ENCODE data around the gene CNOT4. TPM values are rescaled to one million over a fixed set of nuclear protein-coding genes. Genes with fewer than 3 reads are reported as not detected.

Gene CNOT4
- total RNA-seq, 1 experiment from 2014 or later, result 22.0 TPM

DNA sequence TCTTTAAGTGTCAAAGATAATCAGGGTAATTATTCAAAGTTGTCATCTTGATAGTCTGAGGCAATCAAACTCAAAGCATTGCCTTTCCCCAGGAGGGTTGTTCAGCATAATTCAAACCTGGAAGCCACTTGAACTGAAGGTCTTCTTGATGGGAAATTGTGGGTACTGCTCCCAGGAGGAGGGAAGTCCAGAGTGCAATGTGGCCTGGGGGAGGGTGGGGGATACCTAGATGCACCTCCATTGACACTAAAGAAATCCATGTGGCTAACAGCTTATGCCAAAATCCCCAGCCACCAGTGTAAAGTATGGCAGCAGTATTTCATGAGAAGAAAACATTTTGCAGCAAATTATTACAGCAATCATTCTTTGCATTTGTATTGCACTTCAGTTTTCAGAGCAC, 161.4 kb downstream of the CNOT4 start:
- ChIA-PET POLR2A (no interaction called here), CTCF (no interaction called here)
- H3K27me3 ChIP-seq (replicated peaks; ENCODE audit: control insufficient read depth, insufficient read depth, low read length), result no peaks in the 10 kb centered on the region
- Mint-ChIP-seq H3K27ac (ENCODE audit: unreplicated experiment) (no peak overlapping the region), H3K27me3 (ENCODE audit: insufficient read depth, unreplicated experiment) (peaks cover 8% of the 10 kb centered on the region), H3K4me3 (ENCODE audit: unreplicated experiment) (no peak overlapping the region), H3K4me1 (ENCODE audit: low read depth, unreplicated experiment) (no peaks in the 10 kb centered on the region), H3K36me3 (ENCODE audit: insufficient read depth, unreplicated experiment) (no peaks in the 10 kb centered on the region), H3K9me3 (ENCODE audit: unreplicated experiment) (no peaks in the 10 kb centered on the region)
- BruUV-seq (replicated peaks), result no TSS peak
- intact Hi-C loops (cut with micrococcal nuclease; ENCODE audit: unreplicated experiment), result no loop called here
- TF ChIP-seq, protein P1, sequence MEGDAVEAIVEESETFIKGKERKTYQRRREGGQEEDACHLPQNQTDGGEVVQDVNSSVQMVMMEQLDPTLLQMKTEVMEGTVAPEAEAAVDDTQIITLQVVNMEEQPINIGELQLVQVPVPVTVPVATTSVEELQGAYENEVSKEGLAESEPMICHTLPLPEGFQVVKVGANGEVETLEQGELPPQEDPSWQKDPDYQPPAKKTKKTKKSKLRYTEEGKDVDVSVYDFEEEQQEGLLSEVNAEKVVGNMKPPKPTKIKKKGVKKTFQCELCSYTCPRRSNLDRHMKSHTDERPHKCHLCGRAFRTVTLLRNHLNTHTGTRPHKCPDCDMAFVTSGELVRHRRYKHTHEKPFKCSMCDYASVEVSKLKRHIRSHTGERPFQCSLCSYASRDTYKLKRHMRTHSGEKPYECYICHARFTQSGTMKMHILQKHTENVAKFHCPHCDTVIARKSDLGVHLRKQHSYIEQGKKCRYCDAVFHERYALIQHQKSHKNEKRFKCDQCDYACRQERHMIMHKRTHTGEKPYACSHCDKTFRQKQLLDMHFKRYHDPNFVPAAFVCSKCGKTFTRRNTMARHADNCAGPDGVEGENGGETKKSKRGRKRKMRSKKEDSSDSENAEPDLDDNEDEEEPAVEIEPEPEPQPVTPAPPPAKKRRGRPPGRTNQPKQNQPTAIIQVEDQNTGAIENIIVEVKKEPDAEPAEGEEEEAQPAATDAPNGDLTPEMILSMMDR (IDR thresholded peaks at IDR 0.05; ENCODE audit: insufficient read depth in 1 of 2, low read depth in 1 of 2, low read length in 1 of 2, severe bottlenecking in 1 of 2, unreplicated experiment in 1 of 2), result no peak
- no peaks in the 10 kb centered on the region for H3K9me3 ChIP-seq
- H3K4me1 ChIP-seq, result no peaks in the 10 kb centered on the region
- DNase-seq, result no peak
- no peak overlapping the region for H3K4me3 ChIP-seq (ENCODE audit: low read depth, low read length)
- no peaks in the 10 kb centered on the region for H3K36me3 ChIP-seq (ENCODE audit: control insufficient read depth, insufficient read depth, low read length)

DNA sequence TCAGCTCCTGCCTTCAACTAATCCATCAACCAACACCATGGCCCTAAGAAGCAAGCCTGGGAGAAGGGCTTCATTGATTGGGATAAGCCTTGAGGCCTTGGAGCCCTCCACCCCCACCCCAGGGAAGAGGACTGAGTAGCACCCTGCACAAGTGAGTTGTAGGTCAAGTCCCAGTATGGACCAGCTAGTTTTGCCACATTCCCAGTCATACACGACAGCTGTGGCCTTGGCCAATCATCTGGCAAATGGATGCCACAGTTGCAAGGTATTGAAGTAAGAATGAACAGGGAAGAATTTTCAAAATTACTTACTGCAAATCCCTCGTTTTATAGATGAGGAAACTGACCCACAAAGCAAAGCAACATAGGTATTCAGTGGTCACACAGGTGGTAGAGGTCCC, 166.5 kb downstream of the CNOT4 start:
- POLR2A ChIA-PET, result no interaction called here
- intact Hi-C loops (cut with micrococcal nuclease; ENCODE audit: unreplicated experiment), result no loop called here
- no peaks in the 10 kb centered on the region for H3K36me3 ChIP-seq (ENCODE audit: control insufficient read depth, insufficient read depth, low read length)
- CTCF ChIA-PET, result interaction anchor here (1.0 kb wide), 1 partner anchor 69 kb away, joined by 5 read pairs; no protein-coding TSS in a partner anchor
- H3K27me3 ChIP-seq (replicated peaks; ENCODE audit: control insufficient read depth, insufficient read depth, low read length), result no peaks in the 10 kb centered on the region
- Mint-ChIP-seq H3K27me3 (ENCODE audit: insufficient read depth, unreplicated experiment) (peaks cover 4% of the 10 kb centered on the region), H3K4me1 (ENCODE audit: low read depth, unreplicated experiment) (peaks cover 8% of the 10 kb centered on the region), H3K9me3 (ENCODE audit: unreplicated experiment) (no peaks in the 10 kb centered on the region), H3K4me3 (ENCODE audit: unreplicated experiment) (no peak overlapping the region), H3K36me3 (ENCODE audit: insufficient read depth, unreplicated experiment) (no peaks in the 10 kb centered on the region), H3K27ac (ENCODE audit: unreplicated experiment) (no peak overlapping the region)
- BruUV-seq (replicated peaks), result no TSS peak
- TF ChIP-seq, protein P1 (IDR thresholded peaks at IDR 0.05; ENCODE audit: insufficient read depth in 1 of 2, low read depth in 1 of 2, low read length in 1 of 2, severe bottlenecking in 1 of 2, unreplicated experiment in 1 of 2), result no peak
- no peak overlapping the region for H3K4me3 ChIP-seq (ENCODE audit: low read depth, low read length)
- no peak for DNase-seq
- no peaks in the 10 kb centered on the region for H3K9me3 ChIP-seq
- H3K4me1 ChIP-seq, result peaks cover 5% of the 10 kb centered on the region; the same call in 1 of the 2 replicates

- intact Hi-C loops (cut with micrococcal nuclease; ENCODE audit: unreplicated experiment), result no loop called here
- Histone ChIP-seq H3K9me3 (no peaks in the 10 kb centered on the region), H3K4me3 (ENCODE audit: low read depth, low read length) (no peak overlapping the region), H3K36me3 (ENCODE audit: control insufficient read depth, insufficient read depth, low read length) (no peaks in the 10 kb centered on the region), H3K4me1 (peaks cover 5% of the 10 kb centered on the region; the same call in 1 of the 2 replicates), H3K27me3 (replicated peaks; ENCODE audit: control insufficient read depth, insufficient read depth, low read length) (no peaks in the 10 kb centered on the region)
- ChIA-PET CTCF (no interaction called here), POLR2A (no interaction called here)
- Mint-ChIP-seq H3K4me3 (ENCODE audit: unreplicated experiment) (no peak overlapping the region), H3K27ac (ENCODE audit: unreplicated experiment) (no peak overlapping the region), H3K36me3 (ENCODE audit: insufficient read depth, unreplicated experiment) (no peaks in the 10 kb centered on the region), H3K4me1 (ENCODE audit: low read depth, unreplicated experiment) (peaks cover 8% of the 10 kb centered on the region), H3K9me3 (ENCODE audit: unreplicated experiment) (no peaks in the 10 kb centered on the region), H3K27me3 (ENCODE audit: insufficient read depth, unreplicated experiment) (peaks cover 4% of the 10 kb centered on the region)
- no TSS peak for BruUV-seq (replicated peaks)
- no peak for DNase-seq
- TF ChIP-seq, protein P1 (IDR thresholded peaks at IDR 0.05; ENCODE audit: insufficient read depth in 1 of 2, low read depth in 1 of 2, low read length in 1 of 2, severe bottlenecking in 1 of 2, unreplicated experiment in 1 of 2), result no peak
These were observed 167.0 kb downstream of the CNOT4 start for GRCh38 chr7:135342887-135343286.
